GM12891 (cell line): Measurements from ENCODE around the gene ADAM23.

Experiments used
- DNase-seq: peaks from one replicate; pipeline ENCODE4 v3.0.0; 2011; ENCODE audit warnings: low spot score; ENCODE audit not compliant: insufficient read length
- FAIRE-seq: peaks from 2 replicates; lab custom pipeline; 2011; peaks lifted over from hg19 to GRCh38; lab: Jason Lieb, UNC
- PAX5 ChIP-seq: IDR thresholded peaks from 2 replicates; pipeline ENCODE4 v1.6.1; 2011; ENCODE audit warnings: low read length, moderate library complexity, mild to moderate bottlenecking; ENCODE audit not compliant: insufficient read depth, severe bottlenecking
- POLR2A ChIP-seq: IDR thresholded peaks from 2 replicates; pipeline ENCODE4 v1.6.1; 2011; ENCODE audit warnings: low read depth, low read length, control low read depth
- POLR2AphosphoS5 ChIP-seq: IDR thresholded peaks from 2 replicates; pipeline ENCODE4 v1.6.1; 2011; ENCODE audit warnings: low read depth, low read length, control low read depth
- POU2F2 ChIP-seq: IDR thresholded peaks from 2 replicates; pipeline ENCODE4 v1.6.1; 2011; ENCODE audit warnings: low read depth, mild to moderate bottlenecking, control low read depth, low read length, moderate library complexity
- SPI1 ChIP-seq: IDR thresholded peaks from 2 replicates; pipeline ENCODE4 v1.6.1; 2011; ENCODE audit warnings: low read depth, low read length, control low read depth
- TAF1 ChIP-seq: IDR thresholded peaks from 2 replicates; pipeline ENCODE4 v1.6.1; 2011; ENCODE audit warnings: low read depth, low read length, control low read depth

Gene ADAM23

DNA sequence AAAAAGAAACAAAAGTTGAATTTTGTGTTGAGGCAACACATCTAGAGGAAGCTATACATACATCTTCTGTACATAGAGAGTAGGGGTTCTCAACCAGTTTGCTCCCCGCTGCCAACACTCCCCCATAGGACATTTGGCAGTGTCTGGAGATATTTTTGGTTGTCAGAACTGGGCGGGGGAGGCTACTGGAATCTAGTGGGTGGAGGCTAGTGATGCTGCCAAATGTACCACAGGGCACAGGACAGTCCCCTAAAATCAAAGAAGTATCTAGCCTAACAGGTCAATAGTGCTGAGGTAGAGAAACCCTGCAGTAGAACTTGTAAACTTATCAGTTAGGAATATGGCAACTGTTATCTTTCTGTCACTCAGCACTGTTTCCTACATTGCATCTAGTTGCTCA, 21.3 kb downstream of the ADAM23 start:
- DNase-seq, result no peak
- FAIRE-seq, result no peak
- TF ChIP-seq SPI1 (no peak), POLR2AphosphoS5 (no peak), PAX5 (no peak)

DNA sequence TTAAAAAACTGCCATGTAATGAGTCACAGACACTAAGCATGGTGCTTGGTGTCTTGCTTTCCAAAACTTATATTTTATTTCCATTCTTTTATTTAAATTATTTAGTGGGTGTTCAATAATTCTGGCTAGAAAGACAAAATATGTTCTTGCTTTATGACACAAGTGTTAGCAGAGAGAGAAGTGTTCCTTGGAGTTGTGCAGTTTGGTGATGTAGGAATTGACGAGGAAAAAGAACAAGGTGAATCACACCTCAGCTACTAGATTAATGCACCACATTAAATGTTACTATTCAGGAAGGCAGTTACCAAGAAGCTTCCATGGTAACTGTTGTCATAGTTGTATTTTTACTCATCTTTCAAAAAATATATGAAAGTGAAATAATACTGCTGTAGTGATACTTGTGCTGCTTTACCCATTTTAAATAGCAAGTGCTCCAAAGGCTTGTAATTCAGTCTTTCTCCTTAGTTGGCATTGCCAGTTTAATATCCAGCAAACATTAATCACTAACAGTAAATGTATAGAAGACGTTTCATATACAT, 28.3 kb downstream of the ADAM23 start:
- TF ChIP-seq POLR2AphosphoS5 (no peak), POLR2A (no peak), TAF1 (no peak)
- FAIRE-seq (no peak), DNase-seq (no peak)

DNA sequence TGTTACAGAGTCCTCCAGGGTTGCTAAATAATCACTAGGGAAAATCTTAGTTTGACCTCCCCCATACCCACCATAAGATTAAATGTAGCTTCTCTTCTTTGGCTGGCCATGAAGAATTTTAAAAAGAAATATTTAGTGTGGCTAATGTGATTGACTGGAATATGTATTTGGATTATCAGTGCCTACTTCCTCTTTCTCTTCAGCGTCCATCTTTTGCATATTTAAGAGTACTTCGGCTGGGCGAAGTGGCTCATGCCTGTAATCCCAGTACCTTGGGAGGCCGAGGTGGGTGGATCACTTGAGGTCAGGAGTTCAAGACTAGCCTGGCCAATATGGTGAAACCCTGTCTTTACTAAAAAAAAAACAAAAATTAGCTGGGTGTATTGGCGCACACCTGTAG, 28.8 kb downstream of the ADAM23 start:
- TF ChIP-seq POLR2A, result no peak
- peak; percentile 72 for TF ChIP-seq SPI1
- no peak for TF ChIP-seq PAX5
- TF ChIP-seq TAF1, result no peak
- DNase-seq (no peak), FAIRE-seq (no peak)

DNA sequence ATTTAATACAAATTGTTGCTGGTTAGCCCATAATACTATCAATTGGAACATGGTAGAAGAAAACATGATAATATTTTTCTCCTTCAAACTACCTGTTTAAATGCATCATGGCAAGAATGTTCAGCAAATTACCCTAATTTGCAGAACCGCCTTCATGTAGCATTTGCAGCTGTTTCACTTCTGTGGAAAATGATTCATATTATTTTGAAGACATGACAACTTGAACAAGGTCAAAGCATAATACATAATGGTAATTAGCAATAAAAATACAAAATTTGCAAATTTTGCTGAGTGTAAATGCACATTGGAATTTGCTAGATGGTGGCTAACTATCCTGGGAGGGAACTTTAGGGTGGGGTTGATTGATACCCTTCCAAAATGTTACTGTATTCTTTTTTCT, 30.8 kb downstream of the ADAM23 start:
- TF ChIP-seq SPI1 (no peak), POU2F2 (no peak), PAX5 (no peak), TAF1 (no peak), POLR2A (no peak), POLR2AphosphoS5 (no peak)
- FAIRE-seq (no peak), DNase-seq (no peak)

DNA sequence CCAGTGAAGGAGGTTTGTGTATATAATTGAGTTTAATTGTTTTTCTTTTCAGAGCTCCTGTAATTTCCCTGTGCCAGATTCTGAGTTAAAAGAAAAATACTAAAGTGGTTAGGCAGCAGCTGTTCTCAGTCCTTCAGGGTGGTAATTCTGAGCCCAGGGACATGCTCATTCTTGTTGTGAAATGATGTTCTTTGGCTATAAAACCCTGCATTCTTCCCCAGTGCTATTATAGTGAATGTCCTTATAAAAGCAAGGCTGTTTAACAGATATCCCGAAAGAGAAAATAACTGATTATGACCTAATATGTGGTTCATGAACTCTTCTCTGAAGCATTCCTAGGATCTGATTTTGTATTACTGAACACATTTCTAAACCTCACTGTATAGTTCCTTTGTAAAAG, 34.0 kb downstream of the ADAM23 start:
- DNase-seq (no peak), FAIRE-seq (no peak)
- TF ChIP-seq PAX5 (no peak), POLR2AphosphoS5 (no peak), POLR2A (no peak), POU2F2 (no peak), SPI1 (no peak), TAF1 (no peak)

DNA sequence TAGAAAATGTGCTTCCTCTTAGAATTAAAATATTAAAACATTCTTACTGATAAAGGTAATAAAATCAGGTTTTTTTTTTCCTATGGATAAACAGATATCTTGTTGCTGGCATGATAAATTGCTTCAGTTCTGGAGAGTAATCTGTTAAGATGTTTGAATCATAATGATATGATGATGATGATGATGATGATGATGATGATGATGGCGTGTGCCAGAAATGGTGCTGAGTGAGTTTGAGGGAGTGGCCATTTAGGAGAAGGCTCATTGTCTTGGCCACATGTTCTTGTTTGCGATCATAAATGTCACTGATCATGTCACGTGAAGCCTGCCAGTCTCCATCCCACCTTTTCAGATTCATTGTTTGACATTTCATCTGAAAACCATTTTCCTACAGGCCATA, 35.0 kb downstream of the ADAM23 start:
- DNase-seq (no peak), FAIRE-seq (no peak)
- TF ChIP-seq POU2F2 (no peak), POLR2AphosphoS5 (no peak)

DNA sequence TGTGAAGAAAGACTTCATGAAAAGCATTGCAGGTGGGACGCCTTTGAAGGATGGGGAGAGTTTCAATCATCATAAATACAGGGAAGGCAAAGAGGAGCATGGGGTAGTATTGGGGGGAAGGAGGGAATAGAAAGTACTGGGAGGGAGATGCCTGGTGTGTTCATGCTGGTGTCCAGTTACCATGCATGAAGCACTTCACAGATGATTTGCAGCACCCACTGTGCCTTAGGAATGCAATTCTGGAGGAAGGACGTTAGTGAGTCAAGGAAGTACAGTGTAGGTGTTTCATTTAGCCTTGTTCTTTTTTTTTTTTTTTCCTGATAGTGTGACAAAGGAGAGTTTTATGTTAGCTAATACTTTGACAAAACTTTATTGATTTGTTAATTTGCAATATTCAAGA, 36.8 kb downstream of the ADAM23 start:
- TF ChIP-seq TAF1 (no peak), POU2F2 (no peak), POLR2A (no peak), POLR2AphosphoS5 (no peak), PAX5 (no peak), SPI1 (no peak)
- no peak for FAIRE-seq
- no peak for DNase-seq

DNA sequence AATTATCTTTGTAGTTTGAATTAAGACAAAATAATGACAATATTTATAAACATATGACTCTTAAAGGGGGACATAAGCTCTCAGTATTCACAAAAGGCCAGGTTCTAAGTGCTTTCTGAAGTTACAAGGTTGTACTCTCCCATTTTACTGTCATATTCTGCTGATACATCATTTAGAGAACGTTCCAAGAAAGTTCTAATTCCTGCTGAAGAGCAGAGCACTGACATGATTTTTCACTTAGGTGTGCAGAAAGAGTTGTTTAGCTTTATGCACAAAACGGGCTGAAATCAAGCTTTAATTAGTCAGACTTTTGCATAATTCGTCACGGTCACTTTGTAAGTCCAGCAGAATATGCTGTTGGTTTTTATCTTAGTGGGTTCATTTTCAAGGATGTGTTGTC, 37.3 kb downstream of the ADAM23 start:
- DNase-seq (no peak), FAIRE-seq (no peak)
- TF ChIP-seq PAX5 (no peak), TAF1 (no peak), SPI1 (no peak), POLR2A (no peak), POLR2AphosphoS5 (no peak), POU2F2 (no peak)

DNA sequence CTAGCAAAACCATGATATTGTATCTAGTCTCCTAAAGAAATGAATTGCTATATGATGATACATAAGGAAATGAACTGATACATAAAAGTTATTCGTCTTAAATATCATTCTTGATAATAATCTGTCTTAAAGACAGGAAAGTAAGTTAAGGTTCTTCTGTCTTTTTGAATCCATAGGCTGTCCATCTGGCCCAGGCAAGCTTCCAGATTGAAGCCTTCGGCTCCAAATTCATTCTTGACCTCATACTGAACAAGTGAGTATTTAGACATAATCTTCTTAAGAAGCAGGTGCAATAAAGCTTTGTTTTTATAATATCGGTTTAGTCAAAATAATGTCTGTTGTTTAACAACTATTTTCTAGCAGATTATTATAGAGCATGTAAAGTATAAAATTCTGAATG, 37.7 kb downstream of the ADAM23 start:
- DNase-seq, result no peak
- no peak for TF ChIP-seq POU2F2
- no peak for TF ChIP-seq POLR2A
- no peak for TF ChIP-seq TAF1
- TF ChIP-seq PAX5, result no peak
- TF ChIP-seq SPI1, result no peak
- no peak for TF ChIP-seq POLR2AphosphoS5
- FAIRE-seq, result no peak

DNA sequence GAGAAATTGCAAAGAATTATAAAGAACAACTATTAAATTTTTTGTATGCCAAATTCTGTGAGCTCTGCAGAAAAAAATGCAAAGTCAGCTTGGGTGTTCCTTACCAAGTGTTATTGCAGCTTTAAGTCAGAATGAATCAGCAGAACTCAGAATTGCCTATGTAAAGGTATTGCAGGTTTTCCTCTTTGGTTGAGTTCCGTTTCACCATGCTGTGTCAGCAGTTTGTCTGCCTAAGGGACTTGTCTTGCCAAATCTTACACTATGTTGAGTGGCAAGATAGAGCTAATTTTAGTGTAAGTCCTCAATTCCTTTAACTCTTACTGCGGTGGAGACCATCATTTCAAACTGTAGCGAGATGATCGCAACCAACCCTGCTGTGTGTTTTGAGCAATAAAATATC, 38.8 kb downstream of the ADAM23 start:
- FAIRE-seq (no peak), DNase-seq (no peak)
- TF ChIP-seq POLR2A (no peak), TAF1 (no peak), POU2F2 (no peak), PAX5 (no peak), POLR2AphosphoS5 (no peak), SPI1 (no peak)

DNA sequence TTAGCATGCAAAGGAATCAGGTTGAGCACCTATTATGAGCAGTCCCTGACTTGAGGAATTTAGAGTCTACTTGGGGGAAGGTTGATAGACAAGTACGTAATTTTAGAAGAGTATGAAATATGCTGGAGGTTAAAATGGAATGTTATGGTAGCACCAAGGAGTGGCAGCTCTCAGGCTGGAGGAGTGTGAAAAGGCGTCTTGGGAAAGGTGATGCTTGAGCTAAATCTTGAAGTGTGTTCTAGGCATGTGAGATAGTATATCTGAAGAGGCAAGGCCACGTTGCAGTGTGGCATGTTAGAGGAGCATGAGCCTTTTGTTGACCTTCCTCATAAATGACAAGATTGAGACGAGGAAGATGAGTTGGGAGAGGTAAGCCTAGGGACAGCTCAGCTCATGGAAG, 39.3 kb downstream of the ADAM23 start:
- no peak for DNase-seq
- FAIRE-seq, result no peak
- no peak for TF ChIP-seq PAX5
